Ovary (tissue), 9 donors: ENCODE measurements around the gene CAMTA1. TPM values are rescaled to one million over a fixed set of nuclear protein-coding genes. Genes with fewer than 3 reads are reported as not detected.

Experiments
- DNase-seq, 5 donors: peaks; one replicate each; pipeline ENCODE4 v3.0.0-alpha.2; 2019 to 2020
- H3K27ac ChIP-seq, 2 donors: fragments of 200-600 bp; one replicate each; pipeline versions ENCODE4 v1.5.1 to v1.8.0; 2019 to 2022
- H3K27me3 ChIP-seq: fragments of 200-600 bp; one replicate; pipeline ENCODE4 v1.8.0; 2022
- H3K36me3 ChIP-seq: fragments of 200-600 bp; sonication (generic); one replicate; pipeline ENCODE4 v1.5.1; 2019
- H3K4me1 ChIP-seq: one replicate; pipeline ENCODE4 v1.8.1; 2013; ENCODE audit warnings: mild to moderate bottlenecking, moderate library complexity; ENCODE audit not compliant: insufficient read depth
- H3K4me3 ChIP-seq: fragments of 200-600 bp; sonication (generic); one replicate; pipeline ENCODE4 v1.5.1; 2017
- H3K9me3 ChIP-seq, 2 donors: fragments of 200-600 bp in 1 of 2; sonication (generic) in 1 of 2; one replicate each; pipeline versions ENCODE4 v1.5.1 to v1.8.1; 2013 to 2019; ENCODE audit warnings: mild to moderate bottlenecking in 1 of 2, moderate library complexity in 1 of 2
- EP300 ChIP-seq: sonication (generic); formaldehyde crosslinking; IDR thresholded peaks from one replicate; pipeline ENCODE4 v1.6.1; 2017; ENCODE audit warnings: antibody characterized with exemption
- POLR2A ChIP-seq: fragments of 450-650 bp; IDR thresholded peaks from one replicate; pipeline ENCODE4 v1.6.1; 2017; ENCODE audit warnings: antibody characterized with exemption, mild to moderate bottlenecking, moderate library complexity
- WGBS, 3 donors: extraction: QIAGEN DNeasy Blood & Tissue Kit in 1 of 3; methylation state at CpG; one replicate each; pipeline versions ENCODE4 v1.1.5 to v1.1.7; 2013 to 2017; 5-methylcytosine and 5-hydroxymethylcytosine counted together
- intact Hi-C, 4 donors: fragments of 100-400 bp; cut with DNase I; formaldehyde crosslinking; loops; one replicate each; pipeline versions ENCODE4 v1.11.0 to v1.15.1; 2022 to 2023
- polyA plus RNA-seq, 2 donors: library from polyadenylated mRNA; stranded (reverse); fragments of 200-250 nt in 1 of 2; fragments of 350-450 nt in 1 of 2; fragmentation: Illumina TruSeq in 1 of 2; extraction: RNeasy Lipid Tissue Mini Kit (QIAGEN cat#74804) in 1 of 2; gene quantifications; one replicate each; pipeline ENCODE4 v1.2.3, GENCODE V29; 2013 to 2014
- total RNA-seq, 7 donors: library from RNA; depleted of rRNA in 2 of 7; stranded (reverse); fragments of >200 nt in 2 of 7; fragmentation: NEBNext Ultra II Directional in 3 of 7; extraction: Animal tissue kit (Norgen Biotek cat#: 25700) in 3 of 7; gene quantifications; one replicate each; pipeline versions ENCODE4 v1.1.0 to v1.2.4, GENCODE V29; 2016 to 2023
- TF ChIP-seq, protein P1 (sequence below), 3 donors: fragments of 450-650 bp in 2 of 3; fragments of 200-600 bp in 1 of 3; IDR thresholded peaks; one replicate each; pipeline versions ENCODE4 v1.5.1 to v1.8.0; 2016 to 2022; ENCODE audit warnings: antibody characterized with exemption in 3 of 3, mild to moderate bottlenecking in 1 of 3
- donor health status: DM: no; HTN: no; CAD: no; lungs with moderate emphysema.
- donor health status: DM: no; HTN: no; CAD: no.
- donor health status: Bipolar disorder and iron deficiency.
- donor health status: DM: yes; HTN: yes; CAD: no.
- donor health status: DM: no; HTN: no; CAD: no.
- donor health status: DM: yes; HTN: yes; CAD: no.

CAMTA1 gene
- total and polyA plus RNA-seq, 9 donors: 51.1 to 150 (median 67.4) TPM

GRCh38 chr1:7221826-7222694 lies 436.8 kb downstream of the CAMTA1 start:
- DNase-seq: no peak
- no peaks in the 10 kb centered on the region for H3K36me3 ChIP-seq
- TF ChIP-seq POLR2A: no peak
- intact Hi-C loops: loop anchor here in 1 of 4 donors (10.0 kb wide), 2 partner anchors 423 to 497 kb away; no protein-coding TSS in a partner anchor
- H3K9me3 ChIP-seq: no peaks in the 10 kb centered on the region
- H3K4me3 ChIP-seq: no peak overlapping the region
- no peak overlapping the region for H3K27ac ChIP-seq
- H3K27me3 ChIP-seq: no peaks in the 10 kb centered on the region
- H3K4me1 ChIP-seq: no peaks in the 10 kb centered on the region
- 74 to 78% (median 76%) methylated on average over 15 of the region's 15 CpGs for WGBS, 3 donors

DNA sequence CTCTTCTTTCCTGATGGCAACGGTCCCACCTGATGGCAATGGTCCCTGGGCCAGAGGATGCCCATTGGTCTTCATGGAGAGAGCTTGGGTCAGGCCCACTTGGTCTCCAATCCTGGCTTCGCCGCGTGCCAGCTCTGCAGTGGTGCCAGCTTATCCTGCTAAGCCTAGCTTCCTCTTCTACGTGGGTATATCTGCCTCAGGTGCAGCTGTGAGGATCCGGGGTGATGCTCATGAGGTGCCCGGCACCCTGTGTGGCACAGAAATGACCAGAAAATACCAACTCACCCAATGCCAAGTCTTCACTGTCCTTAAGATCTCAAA lies 437.4 kb downstream of the CAMTA1 start:
- H3K4me1 ChIP-seq: no peaks in the 10 kb centered on the region
- intact Hi-C loops: loop anchor here in 1 of 4 donors (10.0 kb wide), 2 partner anchors 422 to 498 kb away; no protein-coding TSS in a partner anchor
- TF ChIP-seq, protein P1, sequence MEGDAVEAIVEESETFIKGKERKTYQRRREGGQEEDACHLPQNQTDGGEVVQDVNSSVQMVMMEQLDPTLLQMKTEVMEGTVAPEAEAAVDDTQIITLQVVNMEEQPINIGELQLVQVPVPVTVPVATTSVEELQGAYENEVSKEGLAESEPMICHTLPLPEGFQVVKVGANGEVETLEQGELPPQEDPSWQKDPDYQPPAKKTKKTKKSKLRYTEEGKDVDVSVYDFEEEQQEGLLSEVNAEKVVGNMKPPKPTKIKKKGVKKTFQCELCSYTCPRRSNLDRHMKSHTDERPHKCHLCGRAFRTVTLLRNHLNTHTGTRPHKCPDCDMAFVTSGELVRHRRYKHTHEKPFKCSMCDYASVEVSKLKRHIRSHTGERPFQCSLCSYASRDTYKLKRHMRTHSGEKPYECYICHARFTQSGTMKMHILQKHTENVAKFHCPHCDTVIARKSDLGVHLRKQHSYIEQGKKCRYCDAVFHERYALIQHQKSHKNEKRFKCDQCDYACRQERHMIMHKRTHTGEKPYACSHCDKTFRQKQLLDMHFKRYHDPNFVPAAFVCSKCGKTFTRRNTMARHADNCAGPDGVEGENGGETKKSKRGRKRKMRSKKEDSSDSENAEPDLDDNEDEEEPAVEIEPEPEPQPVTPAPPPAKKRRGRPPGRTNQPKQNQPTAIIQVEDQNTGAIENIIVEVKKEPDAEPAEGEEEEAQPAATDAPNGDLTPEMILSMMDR (IDR thresholded peaks at IDR 0.05): no peak
- no peak for TF ChIP-seq POLR2A
- no peak for TF ChIP-seq EP300

GRCh38 chr1:7223334-7224080 lies 438.3 kb downstream of the CAMTA1 start:
- Histone ChIP-seq H3K4me1 (no peaks in the 10 kb centered on the region), H3K9me3 (no peaks in the 10 kb centered on the region), H3K36me3 (no peaks in the 10 kb centered on the region), H3K27me3 (no peaks in the 10 kb centered on the region), H3K27ac (no peak overlapping the region), H3K4me3 (no peak overlapping the region)
- TF ChIP-seq EP300 (no peak), POLR2A (no peak)
- TF ChIP-seq, protein P1 (IDR thresholded peaks at IDR 0.05): no peak
- no peak for DNase-seq
- intact Hi-C loops: loop anchor here in 1 of 4 donors (10.0 kb wide), 2 partner anchors 421 to 499 kb away; no protein-coding TSS in a partner anchor
- 89 to 91% (median 89%) methylated on average over 9 of the region's 9 CpGs for WGBS, 3 donors

More for the DNA sequence above, 437.4 kb downstream of the CAMTA1 start:
- Histone ChIP-seq H3K4me3 (no peak overlapping the region), H3K36me3 (no peaks in the 10 kb centered on the region), H3K9me3 (no peaks in the 10 kb centered on the region), H3K27me3 (no peaks in the 10 kb centered on the region), H3K27ac (no peak overlapping the region)
- WGBS, 3 donors: 90 to 95% (median 90%) methylated on average over 7 of the region's 7 CpGs
- DNase-seq: no peak

DNA sequence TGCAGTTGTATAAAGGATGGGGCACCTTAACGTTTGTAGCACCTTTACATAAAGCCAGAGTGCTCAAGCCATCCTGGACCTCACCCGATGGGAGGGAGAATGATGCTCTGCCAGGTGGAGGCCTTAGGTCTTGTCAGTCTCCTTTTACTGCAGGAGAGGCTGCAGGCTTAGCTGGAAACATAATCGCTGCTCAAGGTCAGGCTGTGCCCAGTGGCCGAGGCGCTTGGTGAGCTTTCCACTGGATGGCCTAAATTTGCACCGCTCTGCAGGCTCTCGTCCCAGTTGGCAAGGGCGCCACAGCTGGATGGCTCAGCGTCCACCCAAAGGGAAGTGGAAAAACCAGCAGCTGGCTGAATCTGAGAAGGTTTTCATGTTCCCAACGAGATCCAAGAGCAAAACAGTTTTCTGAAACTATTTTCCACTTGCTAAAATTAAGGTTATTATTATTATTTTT lies 438.9 kb downstream of the CAMTA1 start:
- TF ChIP-seq POLR2A: no peak
- no peak for TF ChIP-seq EP300
- TF ChIP-seq, protein P1 (IDR thresholded peaks at IDR 0.05): no peak
- Histone ChIP-seq H3K27ac (no peak overlapping the region), H3K4me3 (no peak overlapping the region), H3K27me3 (no peaks in the 10 kb centered on the region), H3K4me1 (no peaks in the 10 kb centered on the region), H3K36me3 (no peaks in the 10 kb centered on the region), H3K9me3 (no peaks in the 10 kb centered on the region)
- WGBS, 3 donors: 53 to 60% (median 58%) methylated on average over 10 of the region's 10 CpGs
- intact Hi-C loops: loop anchor here in 1 of 4 donors (10.0 kb wide), 2 partner anchors 421 to 499 kb away; no protein-coding TSS in a partner anchor
- no peak for DNase-seq
